Inflammatory macrophage treated with lipopolysaccharide for 1 hour (primary cell): Measurements from ENCODE around the gene RAB7A.

ENCODE experiments used
- DNase-seq, 2 donors: peaks; one replicate each; pipeline ENCODE4 v3.0.0-alpha.2; 2020 to 2022

Gene RAB7A

GRCh38 chr3:128726023-128727016 lies at the start of gene RAB7A:
RAB7A (plus strand) TSS chr3:128726183; CDS start chr3:128795368, 69,185 bp downstream.
- DNase-seq = peak; percentile 97 to 99

GRCh38 chr3:128679338-128679737 lies 46.6 kb upstream of the RAB7A start:
- no peak for DNase-seq

GRCh38 chr3:128680603-128681368 lies 45.2 kb upstream of the RAB7A start:
- peak; percentile 98 for DNase-seq

- DNase-seq = no peak
Observed at GRCh38 chr3:128681369-128681829, 44.6 kb upstream of the RAB7A start.

- DNase-seq = no peak
Observed at GRCh38 chr3:128683957-128684356, 42.0 kb upstream of the RAB7A start.

- DNase-seq = peak; percentile 43 to 45
Observed at GRCh38 chr3:128684986-128685726, 40.8 kb upstream of the RAB7A start.

GRCh38 chr3:128686465-128686864 lies 39.5 kb upstream of the RAB7A start:
- DNase-seq = no peak

GRCh38 chr3:128689060-128689459 lies 36.9 kb upstream of the RAB7A start:
- DNase-seq = no peak

GRCh38 chr3:128693696-128694095 lies 32.3 kb upstream of the RAB7A start:
- DNase-seq = no peak

GRCh38 chr3:128697341-128697740 lies 28.6 kb upstream of the RAB7A start:
- DNase-seq = peak in 1 of 2 donors; percentile 35

- no peak for DNase-seq
Observed at GRCh38 chr3:128698211-128699047, 27.6 kb upstream of the RAB7A start.

- peak; percentile 72 to 77 for DNase-seq
Observed at GRCh38 chr3:128701342-128702212, 24.4 kb upstream of the RAB7A start.

- DNase-seq = no peak
Observed at GRCh38 chr3:128702391-128702790, 23.6 kb upstream of the RAB7A start.

- no peak for DNase-seq
Observed at GRCh38 chr3:128703561-128703960, 22.4 kb upstream of the RAB7A start.

- no peak for DNase-seq
Observed at GRCh38 chr3:128706086-128706615, 19.8 kb upstream of the RAB7A start.

- DNase-seq = no peak
Observed at GRCh38 chr3:128707928-128708494, 18.0 kb upstream of the RAB7A start.

- DNase-seq = no peak
Observed at GRCh38 chr3:128709038-128709437, 16.9 kb upstream of the RAB7A start.

GRCh38 chr3:128709506-128710210 lies 16.3 kb upstream of the RAB7A start:
- no peak for DNase-seq

GRCh38 chr3:128710816-128711433 lies 15.1 kb upstream of the RAB7A start:
- DNase-seq = no peak
